Endodermal cell (in vitro differentiated cells): Measurements from ENCODE around the gene PADI3. TPM values are rescaled to one million over a fixed set of nuclear protein-coding genes. Genes with fewer than 3 reads are reported as not detected.

Experiments
- DNase-seq: peaks from one replicate; pipeline ENCODE4 v3.0.0-alpha.2; 2017
- H3K27ac ChIP-seq: 2 replicates; pipeline ENCODE4 v1.5.1; 2013; ENCODE audit warnings: mild to moderate bottlenecking, low read depth, low read length, moderate library complexity
- H3K27me3 ChIP-seq: 2 replicates; pipeline ENCODE4 v1.6.1; 2013; ENCODE audit warnings: mild to moderate bottlenecking, low read length, moderate library complexity; ENCODE audit not compliant: insufficient read depth, control insufficient read depth, poor library complexity, severe bottlenecking
- H3K36me3 ChIP-seq: 2 replicates; pipeline ENCODE4 v1.7.0; 2013; ENCODE audit warnings: mild to moderate bottlenecking, low read length, moderate library complexity; ENCODE audit not compliant: control insufficient read depth, insufficient read depth
- H3K4me1 ChIP-seq: one replicate; pipeline ENCODE4 v1.7.0; 2013; ENCODE audit warnings: low read length; ENCODE audit not compliant: control insufficient read depth, insufficient read depth
- H3K4me3 ChIP-seq: 2 replicates; pipeline ENCODE4 v1.5.1; 2013; ENCODE audit warnings: mild to moderate bottlenecking, low read length, moderate library complexity
- H3K9ac ChIP-seq: 2 replicates; pipeline ENCODE4 v1.6.1; 2013; ENCODE audit warnings: mild to moderate bottlenecking, low read length, moderate library complexity; ENCODE audit not compliant: poor library complexity, severe bottlenecking; ENCODE audit errors: extremely low read depth
- H3K9me3 ChIP-seq: 2 replicates; pipeline ENCODE4 v1.6.1; 2013; ENCODE audit warnings: mild to moderate bottlenecking, low read length, moderate library complexity; ENCODE audit not compliant: control insufficient read depth
- H3K27ac Mint-ChIP-seq: 2 replicates; pipeline ENCODE4 v1.8.0; 2020; ENCODE audit warnings: mixed read lengths
- H3K27me3 Mint-ChIP-seq: 2 replicates; pipeline ENCODE4 v1.8.0; 2021; ENCODE audit warnings: mild to moderate bottlenecking, mixed read lengths; ENCODE audit not compliant: insufficient read depth
- H3K36me3 Mint-ChIP-seq: 2 replicates; pipeline ENCODE4 v1.8.0; 2020; ENCODE audit warnings: low read depth, mixed read lengths
- H3K4me1 Mint-ChIP-seq: 2 replicates; pipeline ENCODE4 v1.8.0; 2020; ENCODE audit warnings: mixed read lengths
- H3K4me3 Mint-ChIP-seq: 2 replicates; pipeline ENCODE4 v1.8.0; 2020; ENCODE audit warnings: mild to moderate bottlenecking, moderate library complexity, mixed read lengths
- H3K9me3 Mint-ChIP-seq: 2 replicates; pipeline ENCODE4 v1.8.0; 2020; ENCODE audit warnings: mild to moderate bottlenecking, mixed read lengths
- CTCF ChIP-seq: fragments of 200-600 bp; sonication (generic); conservative IDR thresholded peaks from 2 replicates; pipeline ENCODE4 v1.5.0; 2021; ENCODE audit warnings: antibody characterized with exemption, mild to moderate bottlenecking
- WGBS, 2 experiments: methylation state at CpG; one replicate each; pipeline versions ENCODE4 v1.1.5 to v1.1.7; 2013; ENCODE audit warnings: missing lambda C conversion rate in 2 of 2, mixed read lengths in 1 of 2; ENCODE audit not compliant: insufficient coverage in 1 of 2, insufficient read length in 1 of 2; 5-methylcytosine and 5-hydroxymethylcytosine counted together
- total RNA-seq, 2 donors: library from RNA; stranded (reverse); fragmentation: NEBNext Ultra II Directional in 1 of 2; extraction: Animal tissue kit (Norgen Biotek cat#: 25700) in 1 of 2; gene quantifications; 2 replicates in 1 of 2; 3 replicates in 1 of 2; pipeline ENCODE4 v1.2.1, GENCODE V29; 2021

PADI3 gene
- total RNA-seq, 2 donors from 2014 or later, result 0.29 to 0.33 TPM

DNA sequence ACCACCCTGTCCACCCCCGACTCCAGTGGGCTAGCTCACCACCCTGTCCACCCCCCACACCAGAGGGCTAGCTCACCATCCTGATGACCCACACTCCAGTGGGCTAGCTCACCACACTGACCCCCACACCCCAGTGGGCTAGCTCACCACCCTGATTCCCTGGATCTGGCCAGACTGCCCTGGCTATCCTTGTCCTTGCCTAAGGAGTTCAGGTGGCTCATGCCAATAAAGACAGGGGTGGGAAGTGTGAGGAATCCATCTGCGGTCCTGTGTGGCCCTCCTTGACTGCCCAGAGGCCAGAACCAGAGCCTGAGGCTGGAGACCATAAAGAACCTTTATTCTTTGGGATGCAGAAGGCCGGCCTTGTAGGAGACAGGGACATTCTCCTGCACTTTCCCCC is 40.4 kb upstream of the PADI3 start:
- Histone ChIP-seq H3K27me3 (no peaks in the 10 kb centered on the region), H3K27ac (no peak overlapping the region), H3K36me3 (no peaks in the 10 kb centered on the region), H3K4me3 (no peak overlapping the region), H3K4me1 (no peaks in the 10 kb centered on the region), H3K9me3 (no peaks in the 10 kb centered on the region), H3K9ac (no peak overlapping the region)
- TF ChIP-seq CTCF, result no peak
- H3K27me3 Mint-ChIP-seq, result peaks cover 4% of the 10 kb centered on the region
- no peak overlapping the region for H3K27ac Mint-ChIP-seq
- DNase-seq, result no peak
- peaks cover 14% of the 10 kb centered on the region for H3K4me1 Mint-ChIP-seq
- no peaks in the 10 kb centered on the region for H3K36me3 Mint-ChIP-seq
- no peaks in the 10 kb centered on the region for H3K9me3 Mint-ChIP-seq
- no peak overlapping the region for H3K4me3 Mint-ChIP-seq
- WGBS, 2 experiments, result 92 to 100% methylated on average over 1 to 3 of the region's 3 CpGs

GRCh38 chr1:17209430-17209829 is 39.5 kb upstream of the PADI3 start:
- no peak overlapping the region for H3K4me3 ChIP-seq
- 75 to 84% methylated on average over 2 to 5 of the region's 5 CpGs for WGBS, 2 experiments
- no peak overlapping the region for H3K27ac Mint-ChIP-seq
- H3K9me3 ChIP-seq, result no peaks in the 10 kb centered on the region
- no peaks in the 10 kb centered on the region for H3K36me3 Mint-ChIP-seq
- peaks cover 14% of the 10 kb centered on the region for H3K4me1 Mint-ChIP-seq
- no peak for TF ChIP-seq CTCF
- H3K27me3 ChIP-seq, result no peaks in the 10 kb centered on the region
- no peak overlapping the region for H3K4me3 Mint-ChIP-seq
- H3K9me3 Mint-ChIP-seq, result no peaks in the 10 kb centered on the region
- no peaks in the 10 kb centered on the region for H3K4me1 ChIP-seq
- H3K9ac ChIP-seq, result no peak overlapping the region
- no peaks in the 10 kb centered on the region for H3K36me3 ChIP-seq
- H3K27me3 Mint-ChIP-seq, result no peaks in the 10 kb centered on the region
- DNase-seq, result no peak
- H3K27ac ChIP-seq, result no peak overlapping the region

GRCh38 chr1:17210176-17210575 is 38.7 kb upstream of the PADI3 start:
- H3K4me3 ChIP-seq, result no peak overlapping the region
- H3K27me3 ChIP-seq, result no peaks in the 10 kb centered on the region
- no peak overlapping the region for H3K27ac ChIP-seq
- no peaks in the 10 kb centered on the region for H3K9me3 ChIP-seq
- Mint-ChIP-seq H3K36me3 (no peaks in the 10 kb centered on the region), H3K4me1 (peaks cover 14% of the 10 kb centered on the region), H3K9me3 (no peaks in the 10 kb centered on the region), H3K4me3 (no peak overlapping the region), H3K27ac (peak overlapping the region; percentile 44), H3K27me3 (no peaks in the 10 kb centered on the region)
- WGBS, 2 experiments, result 93 to 95% methylated on average over 5 to 8 of the region's 8 CpGs
- DNase-seq, result no peak
- H3K9ac ChIP-seq, result no peak overlapping the region
- no peaks in the 10 kb centered on the region for H3K36me3 ChIP-seq
- TF ChIP-seq CTCF, result no peak
- no peaks in the 10 kb centered on the region for H3K4me1 ChIP-seq
